ENCODE results near the gene SERINC4. TPM values are rescaled to one million over a fixed set of nuclear protein-coding genes. Genes with fewer than 3 reads are reported as not detected.
"Not testable (repeated sequence)": the region's sequence is repeated elsewhere in the genome, so short reads cannot be mapped to it uniquely, and the experiment has no call there.

Gene SERINC4
- 0.22 and 0.38 TPM in 2 replicates for total RNA-seq (2014; rRNA removed; shearing (Covaris generic))

GRCh38 chr15:43799945-43800285 is at the start of gene SERINC4:
Gene SERINC4 (minus strand): TSS chr15:43800220. CDS start chr15:43799986, 234 bp downstream.
- peak within 1 kb of the TSS; percentile 72 for H3K4me3 ChIP-seq (ENCODE audit: insufficient read depth, low read depth, low read length)
- DNase-seq: peak; percentile 52
- H3K36me3 ChIP-seq (replicated peaks; ENCODE audit: control insufficient read depth, insufficient read depth, low read length): peaks cover 14% of the 10 kb centered on the region
- no peaks in the 10 kb centered on the region for H3K27me3 ChIP-seq (ENCODE audit: control insufficient read depth, insufficient read depth, low read length)

- Histone ChIP-seq H3K27me3 (ENCODE audit: control insufficient read depth, insufficient read depth, low read length) (no peaks in the 10 kb centered on the region), H3K4me3 (ENCODE audit: insufficient read depth, low read depth, low read length) (no peak overlapping the region), H3K36me3 (replicated peaks; ENCODE audit: control insufficient read depth, insufficient read depth, low read length) (no peaks in the 10 kb centered on the region; the same call in 1 of the 2 replicates)
- DNase-seq: no peak
Measured at GRCh38 chr15:43845421-43845820, 45.4 kb upstream of the SERINC4 start.

- DNase-seq; H3K27me3 ChIP-seq (ENCODE audit: control insufficient read depth, insufficient read depth, low read length); H3K36me3 ChIP-seq (replicated peaks; ENCODE audit: control insufficient read depth, insufficient read depth, low read length); H3K4me3 ChIP-seq (ENCODE audit: insufficient read depth, low read depth, low read length): not testable (repeated sequence)
Measured at GRCh38 chr15:43832485-43832884, 32.5 kb upstream of the SERINC4 start.

- not testable (repeated sequence) for H3K36me3 ChIP-seq (replicated peaks; ENCODE audit: control insufficient read depth, insufficient read depth, low read length); H3K27me3 ChIP-seq (ENCODE audit: control insufficient read depth, insufficient read depth, low read length); H3K4me3 ChIP-seq (ENCODE audit: insufficient read depth, low read depth, low read length); DNase-seq
Measured at GRCh38 chr15:43831519-43832052, 31.6 kb upstream of the SERINC4 start.

GRCh38 chr15:43830691-43831275 is 30.8 kb upstream of the SERINC4 start:
- H3K27me3 ChIP-seq (ENCODE audit: control insufficient read depth, insufficient read depth, low read length); DNase-seq; H3K36me3 ChIP-seq (replicated peaks; ENCODE audit: control insufficient read depth, insufficient read depth, low read length); H3K4me3 ChIP-seq (ENCODE audit: insufficient read depth, low read depth, low read length): not testable (repeated sequence)

- H3K4me3 ChIP-seq (ENCODE audit: insufficient read depth, low read depth, low read length); DNase-seq; H3K36me3 ChIP-seq (replicated peaks; ENCODE audit: control insufficient read depth, insufficient read depth, low read length); H3K27me3 ChIP-seq (ENCODE audit: control insufficient read depth, insufficient read depth, low read length): not testable (repeated sequence)
Measured at GRCh38 chr15:43829951-43830540, 30.0 kb upstream of the SERINC4 start.

GRCh38 chr15:43828061-43828657 is 28.1 kb upstream of the SERINC4 start:
- H3K4me3 ChIP-seq (ENCODE audit: insufficient read depth, low read depth, low read length): no peak overlapping the region

GRCh38 chr15:43826508-43827341 is 26.7 kb upstream of the SERINC4 start, which contains the start of gene WDR76:
Gene WDR76 (plus strand): TSS chr15:43827002. CDS start chr15:43827033, 31 bp downstream.
- peak; percentile 94 for DNase-seq
- peak within 1 kb of the TSS; percentile 68 for H3K4me3 ChIP-seq (ENCODE audit: insufficient read depth, low read depth, low read length)
- H3K27me3 ChIP-seq (ENCODE audit: control insufficient read depth, insufficient read depth, low read length): no peaks in the 10 kb centered on the region
- no peaks in the 10 kb centered on the region; the same call in 1 of the 2 replicates for H3K36me3 ChIP-seq (replicated peaks; ENCODE audit: control insufficient read depth, insufficient read depth, low read length)

More at GRCh38 chr15:43828061-43828657, 28.1 kb upstream of the SERINC4 start:
- no peaks in the 10 kb centered on the region; the same call in 1 of the 2 replicates for H3K36me3 ChIP-seq (replicated peaks; ENCODE audit: control insufficient read depth, insufficient read depth, low read length)
- H3K27me3 ChIP-seq (ENCODE audit: control insufficient read depth, insufficient read depth, low read length): no peaks in the 10 kb centered on the region
- DNase-seq: no peak

- DNase-seq: no peak
- Histone ChIP-seq H3K4me3 (ENCODE audit: insufficient read depth, low read depth, low read length) (no peak overlapping the region), H3K27me3 (ENCODE audit: control insufficient read depth, insufficient read depth, low read length) (no peaks in the 10 kb centered on the region), H3K36me3 (replicated peaks; ENCODE audit: control insufficient read depth, insufficient read depth, low read length) (no peaks in the 10 kb centered on the region; the same call in 1 of the 2 replicates)
Measured at GRCh38 chr15:43826029-43826507, 26.0 kb upstream of the SERINC4 start.

- not testable (repeated sequence) for H3K4me3 ChIP-seq (ENCODE audit: insufficient read depth, low read depth, low read length); H3K36me3 ChIP-seq (replicated peaks; ENCODE audit: control insufficient read depth, insufficient read depth, low read length); H3K27me3 ChIP-seq (ENCODE audit: control insufficient read depth, insufficient read depth, low read length); DNase-seq
Measured at GRCh38 chr15:43825305-43825704, 25.3 kb upstream of the SERINC4 start.

GRCh38 chr15:43824302-43825246 is 24.6 kb upstream of the SERINC4 start, which contains the start of gene MFAP1:
Gene MFAP1 (minus strand): TSS chr15:43824690. CDS start chr15:43824569, 121 bp downstream.
- H3K4me3 ChIP-seq (ENCODE audit: insufficient read depth, low read depth, low read length): peak within 1 kb of the TSS; percentile 86

GRCh38 chr15:43821505-43821904 is 21.5 kb upstream of the SERINC4 start:
- Histone ChIP-seq H3K27me3 (ENCODE audit: control insufficient read depth, insufficient read depth, low read length) (no peaks in the 10 kb centered on the region), H3K36me3 (replicated peaks; ENCODE audit: control insufficient read depth, insufficient read depth, low read length) (peaks cover 7% of the 10 kb centered on the region), H3K4me3 (ENCODE audit: insufficient read depth, low read depth, low read length) (no peak overlapping the region)
- no peak for DNase-seq

More at GRCh38 chr15:43824302-43825246, 24.6 kb upstream of the SERINC4 start, which contains the start of gene MFAP1:
- H3K36me3 ChIP-seq (replicated peaks; ENCODE audit: control insufficient read depth, insufficient read depth, low read length): no peaks in the 10 kb centered on the region
- peak; percentile 85 for DNase-seq
- no peaks in the 10 kb centered on the region for H3K27me3 ChIP-seq (ENCODE audit: control insufficient read depth, insufficient read depth, low read length)

GRCh38 chr15:43815064-43815463 is 15.0 kb upstream of the SERINC4 start:
- not testable (repeated sequence) for DNase-seq; H3K27me3 ChIP-seq (ENCODE audit: control insufficient read depth, insufficient read depth, low read length)
- H3K36me3 ChIP-seq (replicated peaks; ENCODE audit: control insufficient read depth, insufficient read depth, low read length): peaks cover 32% of the 10 kb centered on the region

More at GRCh38 chr15:43815064-43815463, 15.0 kb upstream of the SERINC4 start:
- not testable (repeated sequence) for H3K4me3 ChIP-seq (ENCODE audit: insufficient read depth, low read depth, low read length)
